Fibroblast of upper back skin (primary cell): ENCODE measurements around the gene PIK3C2B.

Source experiments
- DNase-seq: peaks from one replicate; pipeline ENCODE4 v3.0.0-alpha.2; 2013

The PIK3C2B gene

GRCh38 chr1:204477036-204477740, 17.4 kb downstream of the PIK3C2B start:
- no peak for DNase-seq

GRCh38 chr1:204476563-204476962, 18.0 kb downstream of the PIK3C2B start:
- DNase-seq: no peak

- DNase-seq: peak; percentile 34
Measured at GRCh38 chr1:204475656-204476432, 18.8 kb downstream of the PIK3C2B start.

GRCh38 chr1:204473400-204473965, 21.1 kb downstream of the PIK3C2B start:
- DNase-seq: no peak

GRCh38 chr1:204472660-204473059, 21.9 kb downstream of the PIK3C2B start:
- DNase-seq: no peak

DNA sequence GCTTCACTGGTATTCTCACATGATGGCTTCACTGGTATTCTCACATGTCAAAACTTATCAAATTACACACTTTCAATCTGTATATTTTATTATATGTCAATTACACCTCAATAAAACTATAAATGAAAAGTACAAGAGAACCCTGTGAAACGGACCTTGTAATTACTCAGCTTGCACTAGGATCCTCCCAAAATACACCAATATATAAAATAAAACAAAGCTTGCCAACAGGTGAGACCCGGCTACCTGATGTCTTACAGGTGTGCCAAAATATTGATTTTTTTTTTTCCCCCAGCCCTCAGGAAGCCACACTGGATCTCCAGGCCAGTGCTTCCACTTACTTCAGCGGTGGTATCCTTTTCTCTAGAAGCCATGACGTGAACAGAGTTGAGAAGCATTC, 22.9 kb downstream of the PIK3C2B start:
- DNase-seq: no peak

- DNase-seq: no peak
Measured at GRCh38 chr1:204469304-204469703, 25.3 kb downstream of the PIK3C2B start.

- no peak for DNase-seq
Measured at GRCh38 chr1:204468766-204469302, 25.8 kb downstream of the PIK3C2B start.

- DNase-seq: no peak
Measured at GRCh38 chr1:204468206-204468605, 26.4 kb downstream of the PIK3C2B start.

- DNase-seq: no peak
Measured at GRCh38 chr1:204466416-204467405, 27.9 kb downstream of the PIK3C2B start.

DNA sequence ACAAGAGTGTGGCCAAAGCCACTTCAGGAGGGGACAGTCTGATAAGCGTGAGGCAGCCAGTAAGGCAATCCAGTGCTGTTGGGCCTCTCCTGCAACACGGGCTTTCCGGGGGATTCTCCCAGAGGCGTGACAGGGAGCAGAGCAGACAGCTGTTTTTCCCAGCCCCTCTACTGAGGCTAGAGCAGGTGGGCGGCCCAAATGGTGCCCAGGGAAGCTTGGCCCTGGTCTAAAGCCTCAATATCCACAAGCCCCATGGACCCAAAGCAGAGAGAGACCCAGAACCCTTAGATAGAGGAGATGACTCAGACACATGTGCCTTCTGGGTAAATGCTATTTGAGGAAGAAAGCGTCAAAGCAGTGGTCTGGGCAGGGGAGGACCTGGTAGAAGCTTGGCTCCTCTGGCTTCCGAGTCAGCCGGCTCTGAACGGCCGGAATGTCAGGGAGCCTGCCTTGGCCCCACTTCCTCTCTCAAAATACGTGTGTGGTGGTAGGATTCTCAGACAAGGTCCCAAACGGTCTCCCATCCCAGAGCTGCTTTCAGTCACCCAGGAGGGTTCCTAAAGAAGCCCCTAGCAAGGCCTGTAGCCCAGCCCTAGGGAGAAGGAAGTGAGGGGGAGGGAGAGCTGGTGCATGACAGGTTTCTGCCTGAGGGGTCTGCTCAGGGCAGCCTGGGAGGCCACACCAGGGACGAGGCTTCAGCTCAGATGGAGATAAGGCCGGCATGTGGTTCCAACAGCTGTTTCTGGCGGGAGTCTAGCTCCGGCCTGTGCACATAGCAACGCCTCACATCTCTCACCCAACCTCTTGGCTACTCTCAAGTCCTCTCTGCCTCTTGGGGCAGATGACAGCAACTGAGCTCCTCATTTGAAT, 28.8 kb downstream of the PIK3C2B start:
- DNase-seq: no peak

DNA sequence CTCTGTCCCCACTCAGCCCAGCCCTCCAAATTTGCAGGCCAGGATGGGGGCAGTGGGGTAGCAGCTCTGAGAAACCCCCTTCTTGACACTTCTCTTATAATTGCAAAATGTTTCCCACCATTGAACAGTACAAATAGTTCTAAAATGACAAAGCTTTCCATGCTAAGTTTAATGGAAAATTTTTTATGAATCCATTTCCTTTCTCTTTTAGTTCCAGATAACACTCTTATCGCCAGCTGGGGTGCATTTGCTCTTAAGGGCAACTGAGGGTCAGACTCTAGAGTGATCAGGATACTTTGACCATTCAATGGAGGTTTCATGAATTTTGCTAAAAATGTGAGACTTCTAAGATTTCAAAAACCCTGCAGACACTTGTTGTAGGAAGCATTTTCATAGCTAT, 29.9 kb downstream of the PIK3C2B start:
- no peak for DNase-seq

- no peak for DNase-seq
Measured at GRCh38 chr1:204464187-204464631, 30.4 kb downstream of the PIK3C2B start.

GRCh38 chr1:204463125-204464060, 31.2 kb downstream of the PIK3C2B start:
- no peak for DNase-seq

- DNase-seq: no peak
Measured at GRCh38 chr1:204462229-204462561, 32.4 kb downstream of the PIK3C2B start.

DNA sequence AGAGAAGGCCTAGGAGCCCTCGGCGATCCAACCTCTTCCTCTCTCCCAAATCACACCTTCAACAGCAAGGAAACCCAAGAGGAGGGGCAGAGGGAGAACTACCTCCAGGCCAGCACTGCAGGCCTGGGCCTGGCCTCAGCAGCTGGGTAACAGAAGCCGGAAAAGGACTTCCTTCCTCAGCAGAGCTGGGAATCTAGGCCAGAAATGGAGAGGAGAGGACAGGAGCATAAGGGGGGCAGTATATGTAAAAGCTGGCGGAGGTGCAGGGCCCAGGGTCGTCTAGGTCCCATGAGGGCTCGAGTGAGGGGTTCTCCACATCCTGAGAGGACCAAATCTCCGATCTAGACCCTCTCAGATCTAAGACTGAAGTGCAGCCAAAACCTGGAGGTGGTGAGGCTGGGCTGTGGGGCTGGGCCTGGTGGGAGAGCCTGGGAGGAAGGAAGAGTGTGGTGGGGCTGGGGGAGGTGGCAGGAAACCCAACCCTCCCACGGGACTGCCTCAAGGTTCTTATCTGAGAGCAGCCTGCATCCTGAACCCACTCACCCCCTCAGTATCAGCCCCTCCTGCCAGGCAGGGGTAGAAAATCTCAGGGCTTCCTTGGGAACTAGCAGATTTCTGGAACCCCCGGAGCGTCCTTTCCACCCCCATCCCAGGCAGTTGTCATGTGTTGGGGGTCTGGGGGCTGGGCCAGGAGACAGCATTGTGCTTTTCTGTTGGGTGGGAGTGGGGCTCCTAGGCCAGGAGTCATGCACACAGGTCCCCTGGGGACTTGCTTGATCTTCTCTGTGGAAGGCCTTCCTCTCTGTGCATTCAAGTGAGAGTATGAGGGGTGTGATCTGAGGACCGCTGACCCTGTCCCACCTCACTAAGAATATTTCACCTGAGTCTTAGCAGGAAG, 33.0 kb downstream of the PIK3C2B start:
- no peak for DNase-seq

DNA sequence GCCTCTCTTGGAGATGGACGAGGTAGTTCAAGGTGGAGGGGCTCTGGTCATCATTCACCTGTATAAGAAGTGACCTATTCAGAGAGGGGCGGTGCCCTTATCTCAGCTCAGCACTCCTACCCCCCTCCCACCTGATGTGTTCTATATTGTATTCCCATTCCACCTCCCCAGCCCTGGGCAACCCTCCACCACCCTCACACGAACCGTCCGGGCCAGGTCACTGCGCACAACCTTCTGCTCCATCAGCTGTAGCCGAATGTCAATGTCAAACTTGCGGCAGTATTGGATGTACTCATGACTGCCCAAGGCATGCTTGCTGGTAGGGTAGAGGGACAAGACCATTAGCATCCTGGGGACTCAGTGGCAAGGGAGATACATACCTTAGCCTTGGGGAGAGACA, 34.3 kb downstream of the PIK3C2B start:
- DNase-seq: no peak

- DNase-seq: no peak
Measured at GRCh38 chr1:204459706-204460105, 34.9 kb downstream of the PIK3C2B start.

DNA sequence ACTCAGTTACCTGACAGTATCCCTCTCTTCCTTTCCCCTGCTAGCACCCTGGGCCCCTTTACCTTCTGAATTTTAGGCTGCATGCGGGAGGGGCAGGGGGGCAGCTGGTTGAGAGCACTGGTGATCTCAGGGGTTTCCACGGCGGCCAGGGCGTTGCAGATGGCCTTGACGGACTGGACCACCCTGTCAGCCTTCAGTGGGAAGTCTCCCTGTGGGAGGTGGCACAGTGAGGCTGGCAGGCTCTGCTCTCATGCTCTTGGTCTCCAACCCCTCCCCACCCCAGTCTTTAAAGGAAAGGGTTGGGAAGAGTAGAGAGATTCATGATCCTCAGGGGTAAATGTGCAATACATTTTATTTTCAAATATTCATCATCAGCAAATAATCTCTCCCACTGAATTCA, 36.9 kb downstream of the PIK3C2B start:
- no peak for DNase-seq
